ENCODE results near the gene ZBTB33. TPM values are rescaled to one million over a fixed set of nuclear protein-coding genes. Genes with fewer than 3 reads are reported as not detected.

Gene ZBTB33
- total and polyA plus RNA-seq, 4 donors, result 6.1 to 18.1 (median 11.5) TPM

GRCh38 chrX:120305531-120306141 is 55.0 kb downstream of the ZBTB33 start:
- no peak for DNase-seq (ENCODE audit: low spot score)
- 52% methylated on average over 11 of the region's 11 CpGs for WGBS

GRCh38 chrX:120306630-120307029 is 56.0 kb downstream of the ZBTB33 start:
- Histone ChIP-seq H3K4me1 (ENCODE audit: control insufficient read depth in 4 of 4, insufficient read depth in 4 of 4, low read length in 3 of 4) (peaks cover 6 to 27% (median 18%) of the 10 kb centered on the region in 4 donors), H3K27me3 (ENCODE audit: control insufficient read depth in 4 of 4, insufficient read depth in 4 of 4, low read length in 3 of 4) (peaks cover 0 to 7% (median 0%) of the 10 kb centered on the region in 4 donors), H3K36me3 (ENCODE audit: control insufficient read depth in 4 of 4, insufficient read depth in 3 of 4, low read depth in 1 of 4, low read length in 3 of 4) (no peaks in the 10 kb centered on the region), H3K9ac (ENCODE audit: low read depth in 1 of 2, low read length in 2 of 2) (no peak overlapping the region), H3K4me3 (ENCODE audit: low read depth in 1 of 3, low read length in 3 of 3) (no peak overlapping the region), H3K27ac (ENCODE audit: low read depth in 1 of 2, low read length in 2 of 2) (no peak overlapping the region), H3K9me3 (ENCODE audit: control insufficient read depth in 4 of 4, low read length in 3 of 4) (no peaks in the 10 kb centered on the region)
- TF ChIP-seq HNF4A (conservative IDR thresholded peaks at IDR 0.05) (no peak), NR2F2 (IDR thresholded peaks at IDR 0.05) (no peak), GABPA (IDR thresholded peaks at IDR 0.05 in 1 of 2, conservative IDR thresholded peaks at IDR 0.05 in 1 of 2) (no peak), MAX (IDR thresholded peaks at IDR 0.05) (no peak), TAF1 (conservative IDR thresholded peaks at IDR 0.05) (no peak), RXRA (IDR thresholded peaks at IDR 0.05) (no peak), FOXA2 (IDR thresholded peaks at IDR 0.05) (no peak), REST (IDR thresholded peaks at IDR 0.05) (no peak), SP1 (IDR thresholded peaks at IDR 0.05) (no peak), YY1 (IDR thresholded peaks at IDR 0.05) (no peak), JUND (IDR thresholded peaks at IDR 0.05) (no peak), HNF4G (IDR thresholded peaks at IDR 0.05) (no peak), ATF3 (IDR thresholded peaks at IDR 0.05) (no peak)
- DNase-seq (ENCODE audit: low spot score), result no peak
- WGBS, result 71% methylated on average over 2 of the region's 2 CpGs

More at GRCh38 chrX:120305531-120306141, 55.0 kb downstream of the ZBTB33 start:
- Histone ChIP-seq H3K27ac (ENCODE audit: low read depth in 1 of 2, low read length in 2 of 2) (no peak overlapping the region), H3K9me3 (ENCODE audit: control insufficient read depth in 4 of 4, low read length in 3 of 4) (no peaks in the 10 kb centered on the region), H3K4me1 (ENCODE audit: control insufficient read depth in 4 of 4, insufficient read depth in 4 of 4, low read length in 3 of 4) (peaks cover 3 to 20% (median 11%) of the 10 kb centered on the region in 4 donors), H3K9ac (ENCODE audit: low read depth in 1 of 2, low read length in 2 of 2) (no peak overlapping the region), H3K4me3 (ENCODE audit: low read depth in 1 of 3, low read length in 3 of 3) (no peak overlapping the region), H3K27me3 (ENCODE audit: control insufficient read depth in 4 of 4, insufficient read depth in 4 of 4, low read length in 3 of 4) (peaks cover 0 to 7% (median 0%) of the 10 kb centered on the region in 4 donors), H3K36me3 (ENCODE audit: control insufficient read depth in 4 of 4, insufficient read depth in 3 of 4, low read depth in 1 of 4, low read length in 3 of 4) (no peaks in the 10 kb centered on the region)
- TF ChIP-seq FOXA1 (IDR thresholded peaks at IDR 0.05) (no peak), RXRA (IDR thresholded peaks at IDR 0.05) (no peak), MAX (IDR thresholded peaks at IDR 0.05) (no peak), ZBTB33 (IDR thresholded peaks at IDR 0.05) (no peak)

Other genes starting within 250 kb of the ZBTB33 start
- gene RHOXF2B, start 173.1 kb upstream of the ZBTB33 start, total RNA-seq, result not detected
- gene RHOXF2B, start 173.1 kb upstream of the ZBTB33 start, polyA plus RNA-seq, result under 1 TPM in 1 of 2 donors, not detected in 1; 0.13 TPM
- gene RHOXF1, start 134.9 kb upstream of the ZBTB33 start, total RNA-seq, result not detected
- gene RHOXF1, start 134.9 kb upstream of the ZBTB33 start, polyA plus RNA-seq, result not detected
- not detected for gene RHOXF2, start 92.2 kb upstream of the ZBTB33 start, total RNA-seq
- gene RHOXF2, start 92.2 kb upstream of the ZBTB33 start, polyA plus RNA-seq, result not detected
- gene TMEM255A, start 60.6 kb downstream of the ZBTB33 start, total RNA-seq, result not detected
- under 1 TPM in 1 of 2 donors, not detected in 1; 0.08 TPM for gene TMEM255A, start 60.6 kb downstream of the ZBTB33 start, polyA plus RNA-seq
- not detected for gene ATP1B4, start 111.3 kb downstream of the ZBTB33 start, total RNA-seq
- gene ATP1B4, start 111.3 kb downstream of the ZBTB33 start, polyA plus RNA-seq, result not detected
- 100 to 1,000 TPM in 1 of 2 donors, 10 to 100 TPM in 1; 80.0 to 111 TPM for gene LAMP2, start 218.5 kb downstream of the ZBTB33 start, total RNA-seq
- gene LAMP2, start 218.5 kb downstream of the ZBTB33 start, polyA plus RNA-seq, result 100 to 1,000 TPM; 128 to 140 TPM